GM18868 (cell line): Measurements from ENCODE around the gene CMTR2.

Source experiments
- ATAC-seq: cut with Tn5 transposase; IDR thresholded peaks from one replicate; pipeline ENCODE4 v1.9.1; 2021; ENCODE audit warnings: mild to moderate bottlenecking, moderate library complexity; ENCODE audit not compliant: unreplicated experiment

Gene CMTR2

GRCh38 chr16:71276589-71277334, 12.4 kb downstream of the CMTR2 start:
- ATAC-seq = no peak

- no peak for ATAC-seq
Measured at GRCh38 chr16:71273384-71273783, 15.8 kb downstream of the CMTR2 start.

- no peak for ATAC-seq
Measured at GRCh38 chr16:71264299-71264698, 24.9 kb downstream of the CMTR2 start.

- no peak for ATAC-seq
Measured at GRCh38 chr16:71263582-71263981, 25.6 kb downstream of the CMTR2 start.

GRCh38 chr16:71262391-71262790, 26.8 kb downstream of the CMTR2 start:
- ATAC-seq = no peak

- no peak for ATAC-seq
Measured at GRCh38 chr16:71260995-71261394, 28.2 kb downstream of the CMTR2 start.

GRCh38 chr16:71259086-71259485, 30.1 kb downstream of the CMTR2 start:
- no peak for ATAC-seq

GRCh38 chr16:71258372-71258771, 30.8 kb downstream of the CMTR2 start:
- ATAC-seq = no peak

GRCh38 chr16:71257768-71258167, 31.4 kb downstream of the CMTR2 start:
- no peak for ATAC-seq

- no peak for ATAC-seq
Measured at GRCh38 chr16:71255721-71256120, 33.5 kb downstream of the CMTR2 start.

GRCh38 chr16:71254832-71255525, 34.2 kb downstream of the CMTR2 start:
- peak; percentile 64 for ATAC-seq

GRCh38 chr16:71250461-71251235, 38.6 kb downstream of the CMTR2 start:
- no peak for ATAC-seq

GRCh38 chr16:71249399-71249798, 39.8 kb downstream of the CMTR2 start:
- ATAC-seq = no peak

GRCh38 chr16:71247478-71247877, 41.7 kb downstream of the CMTR2 start:
- ATAC-seq = no peak

GRCh38 chr16:71246309-71246708, 42.9 kb downstream of the CMTR2 start:
- no peak for ATAC-seq

GRCh38 chr16:71244521-71244920, 44.7 kb downstream of the CMTR2 start:
- ATAC-seq = no peak

- ATAC-seq = no peak
Measured at GRCh38 chr16:71242601-71243000, 46.6 kb downstream of the CMTR2 start.

- ATAC-seq = no peak
Measured at GRCh38 chr16:71242036-71242435, 47.2 kb downstream of the CMTR2 start.
